ENCODE measurements around the gene PAAF1.

DNA sequence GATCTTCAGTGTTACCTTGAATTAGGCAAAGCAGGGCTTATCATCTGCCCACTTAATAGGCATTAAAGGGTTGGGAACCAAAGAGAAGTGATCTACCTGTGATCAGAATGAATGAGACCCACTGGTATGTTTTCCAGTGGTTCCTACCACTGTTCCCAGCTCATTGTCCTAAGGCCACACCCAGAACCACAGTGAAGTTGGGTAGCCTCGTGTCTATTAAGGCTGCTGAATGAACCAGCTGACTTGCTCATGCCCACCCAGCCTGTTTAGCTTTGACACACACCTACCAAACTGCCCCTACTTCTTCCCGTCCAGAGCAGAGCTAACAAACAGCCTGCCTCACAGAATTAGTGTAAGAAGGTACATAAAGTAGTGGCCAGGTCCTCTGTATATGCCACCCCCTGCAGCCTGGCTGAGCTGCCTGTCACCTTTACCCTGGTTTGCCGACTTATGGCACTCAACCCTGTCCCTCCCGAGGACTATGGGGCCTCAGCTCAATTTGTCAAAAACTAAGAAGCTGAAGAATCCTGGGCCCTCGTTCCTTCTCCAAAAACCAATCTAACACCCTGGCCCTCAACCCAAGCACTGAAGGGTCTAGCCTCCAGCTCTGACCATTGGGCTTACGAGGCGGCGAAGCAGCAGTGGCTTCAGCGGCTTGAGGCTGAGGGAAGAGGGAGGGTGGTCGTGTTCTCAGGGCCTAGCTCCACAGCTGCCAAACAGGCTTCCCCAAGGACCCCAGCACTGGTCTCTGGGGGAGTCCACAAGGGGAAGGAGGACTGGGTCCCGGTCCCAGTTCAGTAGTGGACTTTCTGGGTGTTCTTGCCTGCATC is 96.0 kb downstream of the PAAF1 start:
- no peak for TF ChIP-seq CTCF (IDR thresholded peaks at IDR 0.05; ENCODE audit: low read depth, low read length)
- TF ChIP-seq, protein P1, sequence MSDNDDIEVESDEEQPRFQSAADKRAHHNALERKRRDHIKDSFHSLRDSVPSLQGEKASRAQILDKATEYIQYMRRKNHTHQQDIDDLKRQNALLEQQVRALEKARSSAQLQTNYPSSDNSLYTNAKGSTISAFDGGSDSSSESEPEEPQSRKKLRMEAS (IDR thresholded peaks at IDR 0.05; ENCODE audit: low read depth, low read length), result no peak

All from NB4 (cell line).